Suprapubic skin (tissue), 4 donors: ENCODE data around the gene GRIK5. TPM values are rescaled to one million over a fixed set of nuclear protein-coding genes. Genes with fewer than 3 reads are reported as not detected.
A peak's percentile ranks its signal among the peaks of the same experiment; 100 is the strongest.

ENCODE experiments used
- DNase-seq, 2 donors: peaks; one replicate each; pipeline ENCODE4 v3.0.0-alpha.2; 2019; ENCODE audit warnings: low spot score in 2 of 2
- H3K27ac ChIP-seq: fragments of 200-600 bp; sonication (generic); one replicate; pipeline ENCODE4 v1.5.1; 2019
- H3K27me3 ChIP-seq: fragments of 200-600 bp; sonication (generic); one replicate; pipeline ENCODE4 v1.5.1; 2019
- H3K36me3 ChIP-seq: fragments of 200-600 bp; sonication (generic); one replicate; pipeline ENCODE4 v1.5.1; 2019
- H3K4me1 ChIP-seq: fragments of 200-600 bp; sonication (generic); one replicate; pipeline ENCODE4 v1.5.1; 2019
- H3K4me3 ChIP-seq: fragments of 200-600 bp; sonication (generic); one replicate; pipeline ENCODE4 v1.5.1; 2019; ENCODE audit warnings: mild to moderate bottlenecking
- H3K9me3 ChIP-seq: fragments of 200-600 bp; sonication (generic); one replicate; pipeline ENCODE4 v1.5.1; 2019
- CTCF ChIP-seq, 2 donors: fragments of 200-600 bp in 1 of 2; fragments of 450-650 bp in 1 of 2; sonication (generic) in 1 of 2; IDR thresholded peaks; one replicate each; pipeline ENCODE4 v1.5.1; 2016 to 2019; ENCODE audit warnings: antibody characterized with exemption in 2 of 2, mild to moderate bottlenecking in 1 of 2, moderate library complexity in 1 of 2
- EP300 ChIP-seq: sonication (generic); formaldehyde crosslinking; IDR thresholded peaks from one replicate; pipeline ENCODE4 v1.6.1; 2017; ENCODE audit warnings: antibody characterized with exemption
- POLR2A ChIP-seq, 2 donors: fragments of 450-650 bp; IDR thresholded peaks; one replicate each; pipeline ENCODE4 v1.6.1; 2017; ENCODE audit warnings: antibody characterized with exemption in 2 of 2, mild to moderate bottlenecking in 2 of 2, moderate library complexity in 2 of 2
- POLR2AphosphoS5 ChIP-seq, 3 donors: sonication (generic); formaldehyde crosslinking; IDR thresholded peaks; one replicate each; pipeline ENCODE4 v1.6.1; 2017; ENCODE audit warnings: antibody characterized with exemption in 3 of 3
- WGBS: methylation state at CpG from one replicate; pipeline ENCODE4 v1.1.5; 2018; 5-methylcytosine and 5-hydroxymethylcytosine counted together
- total RNA-seq, 4 donors: library from RNA; depleted of rRNA; stranded (reverse); fragments of >200 nt; gene quantifications; one replicate each; pipeline ENCODE4 v1.1.0, GENCODE V29; 2016

GRIK5 gene
- total RNA-seq, 4 donors from 2014 or later, result 0.68 to 2.3 (median 1.1) TPM

- Histone ChIP-seq H3K27me3 (no peaks in the 10 kb centered on the region), H3K36me3 (no peaks in the 10 kb centered on the region), H3K4me1 (peaks cover 17% of the 10 kb centered on the region), H3K4me3 (no peak overlapping the region), H3K27ac (no peak overlapping the region), H3K9me3 (no peaks in the 10 kb centered on the region)
- TF ChIP-seq CTCF (IDR thresholded peaks at IDR 0.05), result no peak
- no peak for TF ChIP-seq POLR2A (IDR thresholded peaks at IDR 0.05)
- TF ChIP-seq EP300, result no peak
- TF ChIP-seq POLR2AphosphoS5 (IDR thresholded peaks at IDR 0.05), result no peak
- WGBS, result 90% methylated on average over 13 of the region's 13 CpGs
- DNase-seq, result no peak
Measured at GRCh38 chr19:42089772-42090171, 19.8 kb upstream of the GRIK5 start.

- WGBS, result 73% methylated on average over 13 of the region's 13 CpGs
- H3K9me3 ChIP-seq, result no peaks in the 10 kb centered on the region
- TF ChIP-seq EP300 (no peak), POLR2AphosphoS5 (IDR thresholded peaks at IDR 0.05) (no peak), CTCF (IDR thresholded peaks at IDR 0.05) (no peak), POLR2A (IDR thresholded peaks at IDR 0.05) (no peak)
- no peak overlapping the region for H3K27ac ChIP-seq
- H3K36me3 ChIP-seq, result no peaks in the 10 kb centered on the region
- no peak for DNase-seq
- no peak overlapping the region for H3K4me3 ChIP-seq
- peaks cover 17% of the 10 kb centered on the region for H3K4me1 ChIP-seq
- no peaks in the 10 kb centered on the region for H3K27me3 ChIP-seq
Measured at GRCh38 chr19:42089191-42089750, 19.3 kb upstream of the GRIK5 start.

- TF ChIP-seq POLR2AphosphoS5 (IDR thresholded peaks at IDR 0.05), result no peak
- no peak for TF ChIP-seq CTCF (IDR thresholded peaks at IDR 0.05)
- no peak for TF ChIP-seq POLR2A (IDR thresholded peaks at IDR 0.05)
- no peak for TF ChIP-seq EP300
- peak in 1 of 2 donors; percentile 54 for DNase-seq
- H3K4me1 ChIP-seq, result peaks cover 12% of the 10 kb centered on the region
- 71% methylated on average over 18 of the region's 18 CpGs for WGBS
- no peaks in the 10 kb centered on the region for H3K9me3 ChIP-seq
- H3K27me3 ChIP-seq, result no peaks in the 10 kb centered on the region
- no peak overlapping the region for H3K4me3 ChIP-seq
- H3K36me3 ChIP-seq, result no peaks in the 10 kb centered on the region
- no peak overlapping the region for H3K27ac ChIP-seq
Measured at GRCh38 chr19:42088471-42089190, 18.6 kb upstream of the GRIK5 start.

GRCh38 chr19:42086770-42087550 is 17.0 kb upstream of the GRIK5 start:
- Histone ChIP-seq H3K9me3 (no peaks in the 10 kb centered on the region), H3K36me3 (peaks cover 6% of the 10 kb centered on the region), H3K27ac (no peak overlapping the region), H3K4me3 (no peak overlapping the region), H3K27me3 (no peaks in the 10 kb centered on the region), H3K4me1 (peaks cover 6% of the 10 kb centered on the region)
- 91% methylated on average over 11 of the region's 11 CpGs for WGBS
- TF ChIP-seq CTCF (IDR thresholded peaks at IDR 0.05) (no peak), POLR2A (IDR thresholded peaks at IDR 0.05) (no peak), POLR2AphosphoS5 (IDR thresholded peaks at IDR 0.05) (no peak), EP300 (no peak)
- DNase-seq, result no peak

- Histone ChIP-seq H3K36me3 (peaks cover 13% of the 10 kb centered on the region), H3K4me3 (no peak overlapping the region)
- 88% methylated on average over 9 of the region's 9 CpGs for WGBS
Measured at GRCh38 chr19:42086188-42086736, 16.3 kb upstream of the GRIK5 start.

More at GRCh38 chr19:42086188-42086736, 16.3 kb upstream of the GRIK5 start:
- Histone ChIP-seq H3K27me3 (no peaks in the 10 kb centered on the region), H3K4me1 (no peaks in the 10 kb centered on the region), H3K9me3 (no peaks in the 10 kb centered on the region), H3K27ac (no peak overlapping the region)
- TF ChIP-seq EP300 (no peak), POLR2AphosphoS5 (IDR thresholded peaks at IDR 0.05) (no peak), POLR2A (IDR thresholded peaks at IDR 0.05) (no peak), CTCF (IDR thresholded peaks at IDR 0.05) (no peak)
- no peak for DNase-seq
